ENCODE measurements around the gene ADORA1. TPM values are rescaled to one million over a fixed set of nuclear protein-coding genes. Genes with fewer than 3 reads are reported as not detected.

ADORA1 gene
- total RNA-seq, 2 experiments from 2014 or later, result not detected

DNA sequence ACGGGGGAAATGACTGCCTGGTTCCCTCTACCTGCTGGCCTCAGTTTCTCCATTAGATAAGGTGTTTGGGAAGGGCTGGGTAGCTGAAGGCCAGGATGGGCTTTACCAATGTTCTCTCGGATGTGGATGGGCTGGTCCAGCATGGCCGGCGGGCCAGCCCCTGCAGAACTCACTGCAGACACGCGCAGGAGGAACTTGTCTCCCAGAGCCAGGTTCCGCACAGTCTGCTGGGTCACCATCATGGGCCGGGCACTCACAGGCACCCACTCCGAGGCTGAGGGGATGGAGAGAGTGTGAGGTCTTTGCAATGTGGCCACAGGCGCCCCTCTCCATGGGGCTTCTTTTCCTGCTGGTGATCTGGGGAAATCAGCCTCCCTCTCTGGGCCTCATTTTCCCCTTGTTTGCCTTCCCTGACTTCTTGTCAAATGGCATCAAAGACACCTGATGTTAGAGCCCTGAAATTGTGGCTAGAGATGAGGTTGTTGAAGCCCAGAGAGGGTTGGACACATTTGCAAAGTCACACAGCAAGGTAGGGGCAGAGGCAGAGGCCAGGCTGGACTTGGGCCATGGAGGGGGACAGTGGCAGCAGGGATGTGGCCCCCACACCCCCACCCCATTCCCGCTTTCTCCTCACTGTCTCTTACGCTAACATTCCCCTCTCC lies 46.9 kb downstream of the ADORA1 start:
- DNase-seq (no peak), ATAC-seq (no peak)
- no peaks in the 10 kb centered on the region for H3K36me3 Mint-ChIP-seq (ENCODE audit: low read depth)
- no peak overlapping the region for H3K4me3 Mint-ChIP-seq
- no peaks in the 10 kb centered on the region for H3K9me3 Mint-ChIP-seq (ENCODE audit: insufficient read depth)
- POLR2A ChIA-PET, result no interaction called here
- no peak overlapping the region for H3K27ac Mint-ChIP-seq
- no peaks in the 10 kb centered on the region for H3K4me1 Mint-ChIP-seq (ENCODE audit: low read depth)
- CTCF ChIA-PET, result interaction anchor here (1.7 kb wide), 1 partner anchor 135 kb away, joined by 7 read pairs; no protein-coding TSS in a partner anchor
- H3K27me3 Mint-ChIP-seq (ENCODE audit: low read depth), result no peaks in the 10 kb centered on the region

DNA sequence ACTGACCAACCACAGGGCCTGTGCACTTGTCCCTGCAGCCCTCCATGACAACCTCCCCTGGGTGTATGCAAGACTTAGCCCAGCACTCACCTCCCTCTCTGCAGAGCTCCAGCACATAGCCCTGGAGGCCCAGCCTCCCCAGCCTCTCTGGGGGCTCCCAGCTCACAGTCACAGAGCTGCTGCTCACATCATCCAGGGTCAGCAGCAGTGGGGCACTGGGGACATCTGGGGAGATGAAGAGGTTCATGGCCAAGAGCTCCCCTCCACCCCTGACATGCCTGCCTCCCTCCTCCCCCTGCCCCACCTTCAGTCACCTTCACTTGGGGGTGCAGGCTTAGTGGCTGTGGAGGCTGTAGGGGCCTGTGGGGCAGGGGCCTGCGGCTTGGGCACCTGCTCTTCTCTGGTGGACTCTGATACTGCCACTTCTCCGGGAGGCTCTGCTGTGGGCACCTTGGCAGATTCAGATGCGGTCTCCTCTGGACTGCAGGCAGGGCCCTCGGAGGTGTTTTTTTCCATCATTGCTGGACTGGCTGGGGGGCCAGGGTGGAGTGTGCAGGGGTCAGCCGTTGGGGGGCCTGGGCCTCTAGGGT lies 47.8 kb downstream of the ADORA1 start, which contains the start of gene MYBPH:
Gene MYBPH, minus strand, starts transcription at position 590 of the 590 bp plus-strand sequence. Its CDS starts 71 bp downstream, at position 519.
- Mint-ChIP-seq H3K9me3 (ENCODE audit: insufficient read depth) (no peaks in the 10 kb centered on the region), H3K4me3 (no peak within 1 kb of the TSS), H3K27me3 (ENCODE audit: low read depth) (no peaks in the 10 kb centered on the region), H3K27ac (no peak within 1 kb of the TSS), H3K36me3 (ENCODE audit: low read depth) (no peaks in the 10 kb centered on the region), H3K4me1 (ENCODE audit: low read depth) (no peaks in the 10 kb centered on the region)
- POLR2A ChIA-PET, result no interaction called here
- ATAC-seq (no peak), DNase-seq (no peak)
- CTCF ChIA-PET, result interaction anchor here (1.7 kb wide), 1 partner anchor 136 kb away, joined by 7 read pairs; no protein-coding TSS in a partner anchor

DNA sequence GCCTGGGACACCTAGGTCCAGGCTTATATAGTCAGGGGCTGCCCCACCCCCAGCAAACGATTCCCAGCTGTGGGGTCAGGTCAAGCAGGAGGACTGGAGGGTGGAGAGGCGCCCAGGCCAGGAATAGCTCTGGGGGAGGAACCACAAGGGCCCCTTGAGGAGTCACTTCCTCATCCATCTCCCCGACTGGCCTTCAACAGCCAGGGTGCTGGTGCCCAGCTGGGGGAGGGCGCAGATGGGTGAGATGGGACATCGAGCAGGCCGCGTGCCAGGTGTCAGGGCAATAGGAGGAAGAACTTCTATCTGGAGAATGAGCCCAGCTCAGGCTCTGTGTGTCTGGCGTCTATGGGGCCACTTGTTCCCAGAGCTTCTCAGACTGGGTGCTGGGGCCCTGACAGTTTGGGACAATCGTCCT lies 48.3 kb downstream of the ADORA1 start:
- Mint-ChIP-seq H3K4me1 (ENCODE audit: low read depth) (no peaks in the 10 kb centered on the region), H3K4me3 (no peak overlapping the region), H3K27ac (no peak overlapping the region), H3K27me3 (ENCODE audit: low read depth) (no peaks in the 10 kb centered on the region), H3K9me3 (ENCODE audit: insufficient read depth) (no peaks in the 10 kb centered on the region), H3K36me3 (ENCODE audit: low read depth) (no peaks in the 10 kb centered on the region)
- DNase-seq, result no peak
- no peak for ATAC-seq
- ChIA-PET CTCF (interaction anchor here (1.7 kb wide), 1 partner anchor 136 kb away, joined by 7 read pairs; no protein-coding TSS in a partner anchor), POLR2A (no interaction called here)

DNA sequence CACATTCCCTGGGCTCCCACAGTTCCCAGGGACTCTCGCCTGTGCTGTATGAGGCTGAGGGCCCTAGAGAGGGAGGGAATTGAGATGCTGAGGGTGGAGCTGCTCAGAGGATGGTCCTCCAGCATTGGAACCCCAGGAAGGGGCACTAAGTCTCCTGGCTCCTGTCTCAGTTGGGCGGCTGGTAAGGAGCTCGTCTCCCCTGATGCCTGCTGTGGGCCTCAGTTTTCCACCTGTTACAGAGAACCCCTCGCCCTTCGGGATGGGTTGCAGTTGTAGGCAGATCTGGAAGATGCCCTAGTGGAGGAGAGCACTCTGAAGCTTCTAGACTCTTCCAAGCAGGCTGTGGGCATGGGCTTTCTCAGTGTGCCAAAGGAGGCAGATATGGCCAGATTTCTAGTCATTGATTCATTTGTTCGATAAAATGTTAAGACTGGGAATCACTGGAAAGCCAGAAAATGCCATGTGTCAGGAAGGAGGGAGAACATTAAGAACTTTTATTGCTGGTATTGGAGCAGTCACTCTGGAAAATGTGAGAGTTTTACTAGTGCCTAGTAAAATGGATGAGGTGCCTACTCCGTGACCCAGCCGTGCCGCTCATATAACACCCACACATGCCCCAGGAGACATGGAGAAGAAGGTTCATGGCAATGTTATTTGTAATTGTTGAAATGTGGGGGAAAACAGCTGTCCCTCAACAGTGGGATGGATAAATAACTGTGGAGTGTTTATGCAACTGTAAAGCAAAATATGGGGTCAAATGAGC lies 48.9 kb downstream of the ADORA1 start:
- Mint-ChIP-seq H3K36me3 (ENCODE audit: low read depth) (no peaks in the 10 kb centered on the region), H3K27ac (no peak overlapping the region), H3K4me1 (ENCODE audit: low read depth) (no peaks in the 10 kb centered on the region), H3K9me3 (ENCODE audit: insufficient read depth) (no peaks in the 10 kb centered on the region), H3K27me3 (ENCODE audit: low read depth) (no peaks in the 10 kb centered on the region), H3K4me3 (no peak overlapping the region)
- no peak for DNase-seq
- ChIA-PET POLR2A (no interaction called here), CTCF (interaction anchor here (1.7 kb wide), 1 partner anchor 137 kb away, joined by 7 read pairs; no protein-coding TSS in a partner anchor)
- no peak for ATAC-seq

DNA sequence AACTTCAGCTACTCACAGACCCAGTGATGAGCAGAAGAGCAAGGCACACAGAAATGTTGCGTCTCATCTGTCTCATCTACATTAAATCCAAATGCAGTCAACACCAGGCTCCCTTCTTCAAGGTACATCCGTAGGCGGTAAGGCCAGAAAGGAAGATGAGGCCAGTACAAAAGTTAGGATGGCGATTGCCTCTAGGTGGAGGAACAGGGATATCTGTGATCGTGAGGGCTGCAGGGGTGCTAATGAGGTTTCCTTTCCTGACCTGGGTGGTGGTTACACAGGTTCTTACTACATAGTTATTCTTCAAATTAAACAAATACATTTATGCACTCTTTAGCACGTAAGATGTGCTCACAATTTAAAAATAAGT lies 49.5 kb downstream of the ADORA1 start:
- Mint-ChIP-seq H3K9me3 (ENCODE audit: insufficient read depth) (no peaks in the 10 kb centered on the region), H3K4me1 (ENCODE audit: low read depth) (no peaks in the 10 kb centered on the region), H3K27me3 (ENCODE audit: low read depth) (no peaks in the 10 kb centered on the region), H3K27ac (no peak overlapping the region), H3K4me3 (no peak overlapping the region), H3K36me3 (ENCODE audit: low read depth) (no peaks in the 10 kb centered on the region)
- CTCF ChIA-PET, result no interaction called here
- DNase-seq (no peak), ATAC-seq (no peak)
- POLR2A ChIA-PET, result no interaction called here

DNA sequence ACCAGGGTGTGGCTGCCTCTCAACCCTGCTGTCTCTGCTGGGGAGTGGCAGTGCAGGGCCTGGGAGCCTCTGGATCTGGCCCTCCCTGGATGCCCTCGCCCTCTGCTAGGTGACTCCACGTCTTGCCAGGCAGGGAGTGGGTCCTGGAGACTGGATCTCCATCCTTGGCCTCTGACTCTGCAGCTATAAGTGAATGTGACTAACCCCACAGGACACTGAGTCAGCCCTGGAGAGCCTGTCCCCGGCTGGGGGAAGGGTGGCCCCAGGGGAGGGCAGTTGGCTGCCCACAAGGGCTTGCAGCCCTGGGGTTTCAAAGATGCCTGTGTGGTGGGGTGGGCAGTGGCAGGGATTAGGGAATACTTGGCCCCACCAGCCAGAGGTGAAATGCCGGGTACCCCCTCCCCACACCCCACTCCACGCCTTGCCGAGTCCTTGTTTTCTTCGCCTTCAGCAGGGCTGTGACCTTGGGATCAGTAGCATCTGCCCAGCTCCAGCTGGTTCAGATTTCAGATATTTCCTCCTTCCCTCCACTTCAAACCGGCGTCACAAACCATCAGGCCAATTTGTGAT lies 50.0 kb downstream of the ADORA1 start:
- POLR2A ChIA-PET, result no interaction called here
- CTCF ChIA-PET, result no interaction called here
- H3K4me1 Mint-ChIP-seq (ENCODE audit: low read depth), result no peaks in the 10 kb centered on the region
- ATAC-seq (no peak), DNase-seq (no peak)
- no peak overlapping the region for H3K4me3 Mint-ChIP-seq
- no peaks in the 10 kb centered on the region for H3K36me3 Mint-ChIP-seq (ENCODE audit: low read depth)
- no peaks in the 10 kb centered on the region for H3K27me3 Mint-ChIP-seq (ENCODE audit: low read depth)
- H3K27ac Mint-ChIP-seq, result no peak overlapping the region
- H3K9me3 Mint-ChIP-seq (ENCODE audit: insufficient read depth), result no peaks in the 10 kb centered on the region

DNA sequence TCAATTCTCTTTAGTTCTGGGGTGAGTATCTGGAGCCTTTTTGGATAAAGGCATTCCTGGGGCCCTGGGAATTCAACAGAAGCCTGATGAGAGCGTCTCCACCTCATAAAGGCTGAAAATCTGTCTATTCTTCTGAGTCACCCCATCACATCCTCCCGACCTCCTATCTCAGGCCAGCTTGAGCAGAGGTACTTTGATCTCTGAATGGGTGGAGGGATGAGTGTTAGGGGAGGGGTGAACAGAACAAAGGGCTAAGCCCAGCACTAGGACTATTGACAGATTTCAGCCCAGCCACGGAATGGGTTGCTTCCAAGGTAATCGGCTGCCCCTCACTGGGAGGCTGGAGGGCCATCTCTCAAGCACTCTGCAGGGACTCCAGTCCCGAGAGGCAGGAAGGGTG lies 50.6 kb downstream of the ADORA1 start:
- Mint-ChIP-seq H3K9me3 (ENCODE audit: insufficient read depth) (no peaks in the 10 kb centered on the region), H3K4me3 (no peak overlapping the region), H3K36me3 (ENCODE audit: low read depth) (no peaks in the 10 kb centered on the region), H3K27ac (no peak overlapping the region), H3K4me1 (ENCODE audit: low read depth) (no peaks in the 10 kb centered on the region), H3K27me3 (ENCODE audit: low read depth) (no peaks in the 10 kb centered on the region)
- ATAC-seq (no peak), DNase-seq (no peak)
- ChIA-PET CTCF (interaction anchor here (0.9 kb wide), 1 partner anchor 60 kb away, joined by 3 read pairs; no protein-coding TSS in a partner anchor), POLR2A (no interaction called here)

DNA sequence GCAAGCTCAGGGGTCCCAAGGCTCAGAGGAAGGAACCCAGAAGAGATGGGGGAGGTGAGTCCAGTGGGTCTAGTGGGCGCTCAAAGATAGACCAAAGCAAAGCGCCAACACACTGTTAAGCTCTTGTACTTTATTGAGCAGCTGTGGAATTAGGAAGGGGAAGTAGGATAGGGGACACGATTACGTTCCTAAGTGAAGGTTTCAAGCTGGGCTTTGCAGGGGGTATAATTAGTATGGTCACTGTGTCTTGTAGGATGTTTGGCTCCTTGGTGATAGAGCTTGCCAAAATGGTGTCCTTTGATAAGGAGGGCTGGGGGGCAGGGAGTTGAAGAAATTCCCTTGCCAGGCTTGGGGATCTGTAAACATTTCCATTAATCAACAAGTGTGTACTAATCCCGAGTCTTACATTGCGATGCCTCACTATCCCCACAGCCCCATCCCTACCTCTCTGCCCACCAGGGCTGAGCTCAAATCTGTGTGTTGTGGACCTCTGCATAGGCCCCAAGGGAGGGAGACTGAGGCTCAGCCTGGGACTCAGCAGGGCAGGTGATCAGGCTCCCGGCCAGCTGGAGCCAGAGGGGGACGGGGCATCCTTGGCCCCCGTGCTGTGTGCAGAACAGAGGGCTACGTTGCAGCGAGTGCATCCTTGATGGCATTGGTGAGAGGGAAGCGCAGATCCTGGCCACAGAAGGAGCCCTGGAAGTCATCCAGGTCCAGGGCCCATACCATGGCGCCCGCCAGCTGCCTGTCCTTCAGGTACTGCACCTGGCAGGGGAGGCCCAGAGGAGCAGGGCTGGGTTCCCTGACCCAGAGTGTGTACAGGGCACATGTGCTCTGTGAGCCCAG lies 51.5 kb downstream of the ADORA1 start:
- DNase-seq, result no peak
- Mint-ChIP-seq H3K4me1 (ENCODE audit: low read depth) (no peaks in the 10 kb centered on the region), H3K4me3 (no peak overlapping the region), H3K36me3 (ENCODE audit: low read depth) (no peaks in the 10 kb centered on the region), H3K9me3 (ENCODE audit: insufficient read depth) (no peaks in the 10 kb centered on the region), H3K27me3 (ENCODE audit: low read depth) (no peaks in the 10 kb centered on the region), H3K27ac (no peak overlapping the region)
- no peak for ATAC-seq
- POLR2A ChIA-PET, result no interaction called here
- CTCF ChIA-PET, result interaction anchor here (0.5 to 0.9 kb wide), 2 partner anchors 8 to 61 kb away, joined by 3 read pairs; no protein-coding TSS in a partner anchor

DNA sequence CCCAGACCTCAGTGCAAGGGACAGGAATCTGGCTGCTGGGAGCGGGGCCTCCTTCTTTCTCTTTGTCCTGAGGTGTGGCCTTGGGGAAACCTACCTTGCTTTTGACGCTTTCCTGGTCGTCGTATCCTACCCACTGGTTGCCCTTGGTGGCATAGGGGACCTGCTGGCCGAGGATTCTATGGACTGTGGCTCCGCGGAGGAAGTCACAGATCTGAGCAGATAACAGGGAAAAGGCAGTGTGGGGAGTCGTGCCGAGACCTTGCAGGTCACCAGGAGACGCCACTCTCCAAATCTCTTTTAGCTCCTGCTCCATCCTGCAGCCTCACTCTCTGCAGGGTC lies 52.1 kb downstream of the ADORA1 start:
- Mint-ChIP-seq H3K36me3 (ENCODE audit: low read depth) (no peaks in the 10 kb centered on the region), H3K9me3 (ENCODE audit: insufficient read depth) (no peaks in the 10 kb centered on the region), H3K27me3 (ENCODE audit: low read depth) (no peaks in the 10 kb centered on the region), H3K4me3 (no peak overlapping the region), H3K27ac (no peak overlapping the region), H3K4me1 (ENCODE audit: low read depth) (no peaks in the 10 kb centered on the region)
- POLR2A ChIA-PET, result no interaction called here
- CTCF ChIA-PET, result no interaction called here
- ATAC-seq (no peak), DNase-seq (no peak)

DNA sequence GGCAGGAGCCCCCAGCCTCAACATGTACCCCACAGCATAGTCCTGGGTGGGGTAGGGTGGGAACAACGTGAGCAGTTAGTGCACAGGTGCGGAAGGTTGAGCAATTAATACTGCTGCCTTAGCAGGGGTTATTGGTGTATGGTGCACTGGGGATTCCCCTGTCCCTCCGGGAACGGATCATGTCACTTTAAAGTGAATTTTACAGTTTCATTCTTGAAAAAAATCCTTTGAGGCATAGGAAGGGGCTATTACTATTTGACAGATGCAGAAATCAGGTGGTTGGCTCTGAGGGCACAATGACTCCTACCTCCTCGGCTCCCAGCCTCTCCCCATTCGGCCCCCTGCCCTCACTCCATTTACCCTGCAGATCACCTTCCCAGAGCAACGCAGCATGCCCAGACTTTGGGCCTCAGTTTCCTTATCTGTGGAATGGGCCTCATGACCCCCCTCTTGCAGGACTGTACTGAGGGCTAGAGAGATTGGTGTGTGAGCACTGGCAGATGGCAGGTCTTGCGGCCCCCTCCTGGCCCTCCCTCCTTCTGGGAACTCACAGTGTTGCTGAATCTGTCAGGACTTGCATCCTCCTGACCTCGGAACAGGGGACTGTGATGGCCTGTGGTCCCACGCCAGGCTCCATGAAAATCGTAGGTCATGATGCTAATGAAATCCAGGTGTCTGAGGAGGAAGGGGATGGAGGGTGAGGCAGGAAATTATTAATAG lies 53.2 kb downstream of the ADORA1 start:
- Mint-ChIP-seq H3K9me3 (ENCODE audit: insufficient read depth) (no peaks in the 10 kb centered on the region), H3K27ac (no peak overlapping the region), H3K27me3 (ENCODE audit: low read depth) (no peaks in the 10 kb centered on the region), H3K4me3 (no peak overlapping the region), H3K4me1 (ENCODE audit: low read depth) (no peaks in the 10 kb centered on the region), H3K36me3 (ENCODE audit: low read depth) (no peaks in the 10 kb centered on the region)
- DNase-seq, result no peak
- ChIA-PET POLR2A (no interaction called here), CTCF (interaction anchor here (1.1 to 1.8 kb wide), 2 partner anchors 9 to 88 kb away, joined by 4 to 5 read pairs; no protein-coding TSS in a partner anchor)
- ATAC-seq, result no peak
